CD1c-positive myeloid dendritic cell (primary cell): ENCODE results near the gene TNRC6B.
"Not testable (repeated sequence)": the region's sequence is repeated elsewhere in the genome, so short reads cannot be mapped to it uniquely, and the experiment has no call there.

Experiments
- DNase-seq: peaks from one replicate; pipeline ENCODE4 v3.0.0-alpha.2; 2016; ENCODE audit errors: extremely low spot score

TNRC6B gene

GRCh38 chr22:40213478-40213877 is 35.8 kb downstream of the TNRC6B start:
- DNase-seq, result peak; percentile 20

DNA sequence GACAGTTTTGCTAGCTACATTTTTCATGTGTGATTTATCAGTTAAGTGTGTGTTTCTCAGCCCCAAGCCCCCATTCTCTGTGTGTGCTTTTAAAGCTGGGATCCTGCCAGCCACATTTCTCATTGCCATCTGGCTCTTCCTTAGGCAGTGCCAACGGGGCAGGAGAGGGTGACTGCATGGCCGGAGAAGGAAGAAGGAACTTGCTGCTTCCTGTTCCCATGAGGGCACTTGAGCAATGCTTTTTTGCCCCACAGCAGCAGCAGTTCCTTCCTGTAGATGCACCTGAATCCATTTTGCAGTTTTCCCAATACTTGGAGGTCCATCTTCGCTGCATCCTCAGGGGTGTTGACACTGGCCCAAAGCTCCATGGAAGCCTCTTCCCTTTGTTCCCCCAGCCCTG is 37.5 kb downstream of the TNRC6B start:
- peak; percentile 68 for DNase-seq

DNA sequence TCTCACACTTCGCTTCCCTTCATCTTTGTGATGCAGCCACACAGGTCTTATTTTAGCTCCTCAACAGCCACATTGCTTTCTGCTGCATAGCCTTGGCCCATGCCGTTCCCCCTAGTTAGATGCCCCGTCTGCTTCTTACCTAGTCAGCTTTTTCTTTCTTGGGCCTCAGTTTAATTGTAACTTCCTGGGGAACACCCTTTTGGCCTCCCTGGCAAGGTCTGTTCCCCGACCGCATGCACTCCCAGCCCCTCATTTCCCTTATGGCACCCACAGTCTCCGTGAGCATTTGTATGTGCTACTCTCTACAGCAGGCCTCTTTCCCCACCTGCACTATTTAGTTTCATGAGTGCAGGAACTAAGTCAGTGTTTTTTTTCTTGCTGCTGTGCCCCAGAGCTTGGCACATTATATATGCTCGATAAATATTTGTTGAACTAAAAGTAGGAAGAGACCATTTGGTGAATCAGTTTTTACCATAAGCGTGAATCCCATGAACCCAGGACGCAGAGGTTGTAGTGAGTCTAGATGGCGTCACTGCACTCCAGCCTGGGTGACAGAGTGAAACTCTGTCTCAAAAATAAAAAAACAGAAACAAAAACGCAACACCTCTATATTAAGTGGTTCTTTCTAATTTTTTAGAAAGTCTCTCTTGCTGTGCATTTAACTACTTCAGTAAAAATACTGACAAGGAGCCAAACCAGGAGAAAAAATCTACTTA is 38.5 kb downstream of the TNRC6B start:
- DNase-seq, result peak; percentile 10

GRCh38 chr22:40218152-40218551 is 40.4 kb downstream of the TNRC6B start:
- DNase-seq, result no peak

DNA sequence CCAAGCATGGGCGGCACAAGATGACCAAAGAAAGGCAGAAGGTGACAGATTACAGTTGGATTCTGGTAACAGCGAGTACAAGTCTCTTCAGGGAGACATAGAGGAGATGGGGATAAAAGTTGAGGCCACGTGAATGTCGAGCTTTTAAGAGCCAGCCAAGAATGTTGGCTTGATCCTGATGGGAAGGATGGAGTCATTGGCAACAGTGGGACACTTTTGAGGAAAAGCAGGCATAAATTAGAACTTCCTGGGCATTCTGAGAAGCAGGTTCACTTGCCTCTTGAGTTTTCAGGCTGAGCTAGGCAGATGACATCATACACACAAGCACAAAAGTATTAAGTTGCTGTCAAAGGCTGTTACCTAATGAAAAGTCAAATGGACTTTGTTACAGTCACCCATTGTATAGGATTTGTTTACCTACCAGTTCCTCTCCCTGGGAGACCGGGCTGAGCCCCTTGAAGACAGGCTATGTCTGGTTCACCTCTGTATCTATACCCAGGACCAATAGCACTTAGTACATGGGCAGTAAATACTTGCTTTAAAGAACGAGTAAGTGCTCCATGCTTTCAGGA is 41.1 kb downstream of the TNRC6B start:
- no peak for DNase-seq

DNA sequence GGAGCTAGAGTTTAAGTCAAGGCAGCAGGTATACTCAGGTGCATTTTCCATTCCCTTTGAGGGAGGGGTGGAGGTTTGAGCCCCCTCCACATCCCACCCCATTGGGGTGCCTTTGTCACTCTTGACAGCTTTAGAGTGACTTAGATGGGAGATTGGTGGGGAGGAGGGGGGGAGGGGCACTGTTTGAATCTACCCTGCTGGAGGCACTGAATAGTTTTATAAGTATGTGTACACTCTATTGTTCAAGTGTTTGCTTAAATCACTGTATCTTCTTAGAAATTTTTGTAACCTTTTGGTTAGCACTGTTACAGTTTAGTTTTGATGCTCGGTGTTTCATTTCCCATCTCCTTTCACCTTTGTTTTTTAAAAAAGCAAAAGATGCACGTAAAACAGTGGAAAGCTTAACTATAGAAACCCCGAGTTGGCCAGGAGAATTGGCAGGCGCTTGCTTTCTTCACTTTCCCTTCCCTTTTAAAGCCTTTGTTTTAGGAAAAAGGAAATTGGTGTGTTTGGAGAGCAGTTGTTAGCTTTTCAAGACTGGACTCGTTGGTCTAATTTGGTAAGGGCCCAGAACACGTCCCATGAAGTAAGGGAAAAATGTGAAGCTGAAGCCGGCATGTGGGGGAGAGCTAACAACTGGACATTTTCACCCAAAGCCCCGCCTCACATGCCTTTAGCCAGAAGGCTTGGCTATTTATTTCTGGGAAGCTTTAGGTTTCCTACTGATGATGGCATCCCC is 42.8 kb downstream of the TNRC6B start:
- peak; percentile 18 for DNase-seq

- no peak for DNase-seq
Observed at GRCh38 chr22:40221055-40221414, 43.3 kb downstream of the TNRC6B start.

- DNase-seq, result not testable (repeated sequence)
Observed at GRCh38 chr22:40222979-40223378, 45.3 kb downstream of the TNRC6B start.

- DNase-seq, result no peak
Observed at GRCh38 chr22:40224702-40225101, 47.0 kb downstream of the TNRC6B start.

DNA sequence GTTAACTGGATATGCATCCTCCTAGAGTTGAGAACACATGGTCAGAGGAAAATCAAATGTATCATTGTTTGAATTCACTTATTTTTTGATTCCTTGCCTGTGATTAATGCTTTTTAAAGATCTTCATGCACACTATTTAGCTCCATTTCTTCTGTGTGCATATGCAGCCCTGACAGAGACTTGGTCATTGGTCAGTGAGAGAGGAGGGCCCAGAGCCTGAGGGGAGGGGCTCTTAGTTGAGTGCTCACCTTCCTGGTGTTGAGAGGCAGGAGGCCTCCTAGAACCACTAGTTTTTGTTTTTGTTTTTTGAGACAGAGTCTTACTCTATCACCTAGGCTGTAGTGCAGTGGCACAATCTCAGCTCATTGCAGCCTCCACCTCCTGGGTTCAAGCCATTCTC is 48.9 kb downstream of the TNRC6B start:
- DNase-seq, result no peak

DNA sequence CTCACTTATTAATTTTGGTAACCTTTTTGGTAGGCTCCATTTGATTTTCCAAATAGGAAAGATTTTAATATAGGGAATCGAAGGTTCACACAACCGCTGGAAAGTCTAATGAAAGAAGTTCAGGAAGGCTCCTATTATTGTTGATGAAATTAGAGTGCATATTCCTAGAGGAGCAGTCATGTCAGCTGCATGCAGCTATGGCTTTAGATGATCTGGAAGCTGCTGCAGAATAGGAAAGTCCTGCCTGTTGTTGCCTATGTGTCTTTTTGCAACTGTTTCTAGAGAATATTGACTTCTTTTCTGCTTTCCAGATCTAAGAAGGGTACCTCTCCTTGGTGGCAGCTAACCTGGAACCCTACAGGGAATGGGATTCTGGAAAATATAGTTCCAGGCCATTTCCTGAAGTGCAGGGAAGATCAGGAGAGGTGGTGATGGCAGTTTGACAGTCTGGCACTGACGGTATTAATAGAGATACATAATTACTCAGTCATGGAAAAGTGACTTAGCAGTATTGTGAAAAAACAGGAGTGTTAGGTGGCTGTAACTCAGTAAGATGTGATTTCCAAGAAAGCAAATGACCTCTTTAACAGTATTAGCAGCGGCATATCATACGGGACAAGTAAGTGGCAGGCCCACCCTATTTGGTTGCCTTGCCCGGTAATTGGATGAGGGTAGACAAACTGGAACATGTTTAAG is 54.0 kb downstream of the TNRC6B start:
- DNase-seq, result no peak

DNA sequence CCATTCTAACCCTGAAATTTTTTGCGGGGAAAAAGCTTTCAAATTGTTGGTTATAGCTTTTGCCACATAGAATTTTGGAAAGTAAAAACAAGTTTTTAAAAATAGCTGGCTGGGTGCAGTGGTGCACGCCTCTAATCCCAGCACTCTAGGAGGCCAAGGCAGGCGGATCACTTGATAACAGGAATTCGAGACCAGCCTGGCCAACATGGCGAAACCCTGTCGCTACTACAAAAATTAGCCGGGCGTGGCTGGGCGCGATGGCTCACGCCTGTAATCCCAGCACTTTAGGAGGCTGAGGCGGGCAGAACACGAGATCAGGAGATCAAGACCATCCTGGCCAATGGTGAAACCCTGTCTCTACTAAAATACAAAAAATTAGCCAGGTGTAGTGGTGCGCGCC is 54.9 kb downstream of the TNRC6B start:
- no peak for DNase-seq

DNA sequence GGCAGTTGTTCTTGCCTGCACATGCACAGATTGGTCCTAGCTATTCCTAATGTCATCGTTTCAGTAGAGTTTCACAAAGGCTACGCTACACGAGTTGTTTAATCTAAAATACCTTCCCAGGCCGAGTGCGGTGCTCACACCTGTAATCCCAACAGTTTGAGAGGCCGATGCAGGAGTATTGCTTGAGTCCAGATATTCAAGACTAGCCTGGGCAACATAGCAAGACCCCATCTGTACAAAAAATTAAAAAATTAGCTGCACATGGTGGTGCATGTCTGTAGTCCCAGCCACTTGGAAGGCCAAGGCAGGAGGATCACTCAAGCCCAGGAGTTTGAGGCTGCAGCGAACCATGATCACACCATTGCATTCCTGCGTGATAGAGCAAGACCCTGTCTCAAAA is 56.2 kb downstream of the TNRC6B start:
- no peak for DNase-seq

DNA sequence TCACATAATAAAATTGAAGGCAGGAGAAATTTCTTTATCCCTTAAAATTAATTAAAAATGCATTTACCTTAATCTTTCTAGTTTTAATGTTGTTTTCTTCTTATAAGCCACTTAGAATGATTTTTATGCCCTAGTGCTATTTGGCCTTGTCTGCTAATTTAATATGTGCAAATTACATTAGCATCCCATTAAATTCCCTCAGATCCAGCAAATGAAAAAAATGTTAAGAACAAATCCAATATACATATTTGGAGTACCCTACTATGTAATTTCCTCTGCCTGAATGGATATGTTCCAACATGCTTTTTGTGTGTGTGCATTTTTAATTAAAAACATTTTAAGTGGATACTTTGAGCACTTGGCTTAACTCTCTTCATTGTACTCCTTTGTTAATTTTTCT is 56.9 kb downstream of the TNRC6B start:
- no peak for DNase-seq

GRCh38 chr22:40235308-40235707 is 57.6 kb downstream of the TNRC6B start:
- no peak for DNase-seq

- DNase-seq, result no peak
Observed at GRCh38 chr22:40236131-40236665, 58.5 kb downstream of the TNRC6B start.

DNA sequence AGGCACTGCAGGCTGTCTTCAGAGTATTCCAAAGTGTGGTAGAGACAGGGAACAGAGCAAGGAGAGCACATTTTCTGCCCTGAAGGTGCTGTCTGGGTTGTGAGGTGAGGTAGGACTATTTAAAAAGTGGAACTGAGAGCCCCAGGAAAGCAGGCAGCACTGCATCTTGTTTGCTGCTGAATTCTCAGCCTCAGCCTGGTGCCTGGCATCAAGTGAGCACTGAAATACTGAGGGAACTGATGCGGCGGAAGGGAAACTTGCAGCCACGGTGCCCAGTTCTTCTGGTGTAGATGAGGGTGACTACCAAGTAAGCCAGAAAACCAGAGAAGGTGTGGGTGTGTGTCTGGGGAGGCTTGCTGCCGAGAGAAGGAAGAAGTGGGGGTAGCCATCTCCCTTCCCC is 59.5 kb downstream of the TNRC6B start:
- peak; percentile 7 for DNase-seq

DNA sequence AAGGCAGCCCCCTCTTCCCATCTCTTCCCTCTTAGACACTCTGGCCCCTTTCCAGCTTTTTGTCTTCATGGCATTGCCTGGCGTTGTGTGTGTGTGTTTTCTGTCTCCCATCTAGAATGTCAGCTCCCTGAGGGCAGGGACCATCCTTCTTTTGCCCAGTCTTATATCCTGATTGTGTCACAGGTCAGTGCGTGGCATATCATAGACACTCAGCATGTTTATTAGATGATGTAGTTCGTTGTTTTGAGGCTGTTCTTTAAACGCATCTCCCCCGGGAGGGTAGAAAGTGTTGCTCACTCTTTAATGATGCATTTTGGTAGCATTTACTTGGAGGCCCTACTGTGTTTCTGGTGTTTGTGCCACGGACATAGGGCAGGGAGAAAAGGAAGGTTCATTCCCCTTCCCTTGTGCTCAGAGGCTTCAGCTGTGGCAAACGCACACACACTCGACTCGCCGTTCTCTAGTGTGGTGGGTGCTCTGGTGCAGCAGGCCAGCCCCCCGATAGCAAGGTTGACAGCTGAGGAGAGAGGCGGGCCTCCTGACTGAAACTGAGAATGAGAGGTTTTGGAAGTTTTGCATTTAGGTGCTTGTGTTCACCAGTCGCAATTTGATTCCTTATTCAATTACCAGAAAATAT is 60.2 kb downstream of the TNRC6B start:
- DNase-seq, result no peak

- DNase-seq, result peak; percentile 24
Observed at GRCh38 chr22:40238425-40239344, 61.0 kb downstream of the TNRC6B start.

DNA sequence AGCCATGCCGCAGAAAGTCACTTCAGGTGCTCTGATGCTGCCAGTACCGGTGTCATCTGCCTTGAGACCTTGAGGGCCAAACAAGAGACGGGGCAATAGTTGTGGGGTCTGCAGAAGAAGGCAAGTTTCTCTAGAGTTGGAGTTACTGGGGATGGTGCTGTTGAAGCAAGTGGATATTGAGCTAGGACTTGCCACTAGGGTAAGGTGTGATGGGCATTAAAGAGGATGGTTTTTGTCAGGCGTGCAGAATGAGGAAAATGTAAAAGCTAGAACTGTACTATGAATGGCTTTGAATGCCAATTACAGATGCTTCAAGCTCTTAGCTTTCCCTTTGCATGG is 61.6 kb downstream of the TNRC6B start:
- no peak for DNase-seq

GRCh38 chr22:40240160-40240559 is 62.4 kb downstream of the TNRC6B start:
- DNase-seq, result no peak
